Measurements from ENCODE around the gene CCDC146. TPM values are rescaled to one million over a fixed set of nuclear protein-coding genes. Genes with fewer than 3 reads are reported as not detected.

CCDC146 gene
- total and polyA plus RNA-seq, 2 of the 8 experiments (the other 6 are each of a cell fraction or from before 2014, with no cell fraction given) = 0.88 to 2.4 TPM

DNA sequence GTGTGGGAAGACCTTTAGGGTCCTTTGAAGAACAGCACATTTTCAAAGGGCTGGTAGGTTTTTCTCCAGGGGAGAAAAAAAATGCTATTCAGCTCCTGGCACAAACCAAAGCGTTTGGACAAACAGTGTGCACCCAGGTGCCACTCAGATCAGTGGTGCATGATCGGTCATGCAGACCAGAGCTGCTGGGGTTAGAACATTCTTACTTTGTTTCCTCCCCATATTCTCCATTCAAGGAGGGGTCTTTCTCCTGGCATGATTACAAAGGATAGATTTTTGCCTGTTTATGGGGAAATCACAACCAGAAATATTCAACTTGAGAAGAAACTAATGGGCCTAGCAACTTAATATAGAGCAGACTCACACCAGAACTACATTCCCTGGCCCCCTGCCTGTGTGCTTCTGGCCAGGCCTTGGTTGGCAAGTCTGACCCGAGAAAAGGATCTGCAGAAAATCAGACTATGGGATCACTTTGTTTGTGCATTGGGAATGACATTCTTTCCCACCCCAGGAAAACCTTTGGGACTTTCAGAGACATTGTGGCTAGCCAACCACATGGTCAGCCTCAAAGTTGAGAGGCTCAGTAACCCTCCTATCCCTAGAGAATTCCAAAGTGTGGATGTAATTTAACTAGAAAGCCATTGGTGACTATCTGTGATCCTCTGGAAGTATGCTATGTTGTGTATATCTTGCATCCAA, 159.5 kb downstream of the CCDC146 start:
- H3K4ac ChIP-seq (replicated peaks; ENCODE audit: insufficient read length, low read depth, low read length) = no peak overlapping the region
- no peak overlapping the region for H3K56ac ChIP-seq (replicated peaks; ENCODE audit: insufficient read length, low read depth, low read length)
- H3K79me1 ChIP-seq (ENCODE audit: low read depth, low read length) = no peaks in the 10 kb centered on the region
- H2AFZ ChIP-seq (ENCODE audit: low read length) = no peak overlapping the region
- no peak overlapping the region for H2BK15ac ChIP-seq (ENCODE audit: low read length)
- H2AK5ac ChIP-seq (ENCODE audit: low read depth, low read length) = no peak overlapping the region
- no peak overlapping the region for H3K14ac ChIP-seq (ENCODE audit: insufficient read length)
- H2BK20ac ChIP-seq (ENCODE audit: low read length) = no peak overlapping the region
- no peak overlapping the region for H3K9ac ChIP-seq (replicated peaks in 1 of 4; ENCODE audit: extremely low read depth in 1 of 4, low read depth in 3 of 4, low read length in 3 of 4)
- H3K27ac ChIP-seq (ENCODE audit: low read depth, low read length) = no peak overlapping the region
- no peaks in the 10 kb centered on the region for H3K9me3 ChIP-seq (ENCODE audit: insufficient read depth in 2 of 2, low read depth in 1 of 2, low read length in 1 of 2)
- 93% methylated on average over 3 of the region's 3 CpGs; no CpG with 5 or more reads in 1 of the 2 experiments for WGBS, 2 experiments (ENCODE audit: extremely low coverage in 1 of 2, insufficient coverage in 1 of 2, insufficient read length in 1 of 2, insufficient replicate concordance in 2 of 2, low coverage in 1 of 2, low lambda C conversion rate in 2 of 2, missing lambda C conversion rate in 1 of 2)
- H3K23ac ChIP-seq (ENCODE audit: insufficient read length) = no peak overlapping the region
- no peak overlapping the region for H3K4me2 ChIP-seq (ENCODE audit: insufficient read depth in 1 of 2, low read depth in 2 of 2, low read length in 2 of 2)
- no peak overlapping the region for H2BK5ac ChIP-seq (ENCODE audit: low read depth, low read length)
- POLR2A ChIA-PET (ENCODE audit: partially characterized antibody) = no interaction called here
- no peak overlapping the region for H3K4me3 ChIP-seq (ENCODE audit: extremely low read depth in 1 of 4, insufficient read depth in 2 of 4, low read depth in 3 of 4, low read length in 4 of 4)
- CTCF ChIA-PET (ENCODE audit: partially characterized antibody) = interaction anchor here (1.3 kb wide), 1 partner anchor 9 kb away, joined by 3 read pairs; no protein-coding TSS in a partner anchor
- H2BK120ac ChIP-seq (replicated peaks; ENCODE audit: low read depth, low read length) = no peak overlapping the region
- H4K91ac ChIP-seq (replicated peaks; ENCODE audit: insufficient read length, low read length) = no peak overlapping the region
- H4K5ac ChIP-seq (ENCODE audit: insufficient read length, low read depth, low read length) = no peak overlapping the region
- no peaks in the 10 kb centered on the region for H3K4me1 ChIP-seq (replicated peaks in 1 of 4; ENCODE audit: control insufficient read depth in 3 of 4, insufficient read depth in 4 of 4, low read length in 3 of 4)
- DNase-seq (ENCODE audit: low read depth in 1 of 2, low spot score in 2 of 2) (no peak), FAIRE-seq (no peak)
- H3K36me3 ChIP-seq (ENCODE audit: control insufficient read depth in 2 of 4, insufficient read depth in 4 of 4, low read length in 3 of 4) = no peaks in the 10 kb centered on the region
- H3K79me2 ChIP-seq (ENCODE audit: control insufficient read depth in 1 of 2, insufficient read depth in 2 of 2, low read length in 2 of 2) = no peaks in the 10 kb centered on the region
- no peak overlapping the region for H4K8ac ChIP-seq (ENCODE audit: extremely low read depth, insufficient read depth, low read length)
- no peak overlapping the region for H2BK12ac ChIP-seq (ENCODE audit: low read depth, low read length)
- no peaks in the 10 kb centered on the region for H3K27me3 ChIP-seq (replicated peaks in 1 of 4; ENCODE audit: control insufficient read depth in 3 of 4, extremely low read depth in 1 of 4, insufficient read depth in 3 of 4, low read length in 3 of 4)
- no peaks in the 10 kb centered on the region for H4K20me1 ChIP-seq (replicated peaks in 1 of 2; ENCODE audit: control insufficient read depth in 1 of 2, insufficient read depth in 2 of 2, low read length in 2 of 2)
- no peaks in the 10 kb centered on the region for H3K23me2 ChIP-seq (ENCODE audit: low read depth, low read length)
- H3K18ac ChIP-seq (ENCODE audit: extremely low read depth, low read length) = no peak overlapping the region
- TF ChIP-seq SAP30 (IDR thresholded peaks at IDR 0.05; ENCODE audit: insufficient read depth, insufficient replicate concordance, low read length) (no peak), MAFK (IDR thresholded peaks at IDR 0.05; ENCODE audit: low read depth, low read length) (no peak), ATF3 (IDR thresholded peaks at IDR 0.05; ENCODE audit: insufficient read depth, low read depth, low read length) (no peak), EZH2 (IDR thresholded peaks at IDR 0.05; ENCODE audit: low read depth, low read length, severe bottlenecking) (no peak), E2F6 (IDR thresholded peaks at IDR 0.05) (no peak), KDM1A (IDR thresholded peaks at IDR 0.05; ENCODE audit: borderline replicate concordance, low read length) (no peak), CREB1 (IDR thresholded peaks at IDR 0.05) (no peak), NANOG (IDR thresholded peaks at IDR 0.05; ENCODE audit: insufficient read depth, low read depth, low read length, poor library complexity, severe bottlenecking) (no peak), FOSL1 (IDR thresholded peaks at IDR 0.05; ENCODE audit: insufficient read depth, low read depth, low read length) (no peak), POLR2A (IDR thresholded peaks at IDR 0.05; ENCODE audit: control extremely low read depth in 1 of 2, low read depth in 2 of 2, low read length in 2 of 2) (no peak), POLR2AphosphoS5 (IDR thresholded peaks at IDR 0.05; ENCODE audit: low read depth, low read length) (no peak), POU5F1 (IDR thresholded peaks at IDR 0.05; ENCODE audit: low read depth, low read length) (no peak), SP1 (IDR thresholded peaks at IDR 0.05; ENCODE audit: low read depth, low read length) (no peak)

Data from H1 (cell line).